Stimulated activated CD8-positive, alpha-beta memory T cell treated with anti-CD3 and anti-CD28 coated beads, Interleukin-2, amount 100 ng/mL, for 1 hour (primary cell): ENCODE measurements around the gene DCBLD2.

Experiments
- DNase-seq, 2 donors: peaks; one replicate each; pipeline ENCODE4 v3.0.0-alpha.2; 2020; ENCODE audit warnings: low read depth in 2 of 2

Gene DCBLD2

DNA sequence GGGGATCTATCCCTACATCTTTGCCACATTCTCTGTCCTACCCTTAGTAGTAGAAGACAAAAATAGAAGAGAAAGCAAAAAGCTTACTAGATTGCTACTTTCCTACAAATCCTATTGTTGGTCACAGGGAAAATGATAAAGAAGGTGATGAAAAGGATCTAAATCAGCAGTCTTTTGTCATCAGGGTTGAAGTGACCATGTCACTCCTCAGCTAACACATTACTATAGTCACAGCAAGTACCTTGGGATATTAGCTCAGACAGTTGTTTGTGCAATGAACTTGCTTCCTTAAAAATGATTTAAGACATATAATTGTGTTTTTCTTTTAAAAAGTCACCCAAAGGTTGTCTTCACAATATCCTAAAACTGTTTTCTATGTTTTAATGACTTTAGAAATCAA, 132.0 kb downstream of the DCBLD2 start:
- no peak for DNase-seq

DNA sequence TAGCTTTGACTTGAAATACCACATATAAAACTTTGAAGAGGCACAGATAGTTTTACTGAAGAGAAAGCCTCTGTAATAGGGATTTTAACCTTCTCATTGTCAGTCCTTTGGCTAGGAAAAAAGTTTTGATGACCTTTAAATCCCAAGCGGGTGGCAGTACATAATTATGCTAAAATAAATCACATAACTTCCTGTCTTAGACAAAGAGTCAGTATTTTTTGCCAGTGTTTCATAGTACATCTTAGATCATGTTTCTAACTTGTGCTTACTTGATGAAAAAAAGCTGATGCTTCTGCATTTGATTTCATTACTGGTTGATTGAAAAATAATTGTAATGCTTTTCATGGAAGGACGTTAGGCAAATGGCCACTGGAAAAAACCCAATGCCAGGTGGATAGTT, 132.5 kb downstream of the DCBLD2 start:
- no peak for DNase-seq

DNA sequence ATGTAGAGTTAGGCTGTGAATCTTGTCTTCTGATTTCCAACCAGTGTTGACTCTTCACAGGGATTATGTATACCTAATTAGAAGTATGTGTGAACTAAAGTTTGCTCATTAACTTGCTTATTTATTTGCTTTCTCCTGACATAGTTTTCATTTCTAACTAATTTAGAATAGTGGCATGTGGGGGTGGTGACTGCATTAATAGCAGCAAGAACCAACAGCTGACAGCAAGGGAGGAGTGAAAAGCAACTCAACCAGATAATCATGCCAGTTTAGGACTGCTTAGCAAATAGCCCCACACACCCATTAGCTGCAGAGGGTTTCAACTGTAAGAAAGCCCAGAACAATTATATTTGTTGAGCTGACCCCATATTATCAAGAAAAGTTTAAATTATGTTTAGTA, 134.6 kb downstream of the DCBLD2 start:
- DNase-seq = no peak

DNA sequence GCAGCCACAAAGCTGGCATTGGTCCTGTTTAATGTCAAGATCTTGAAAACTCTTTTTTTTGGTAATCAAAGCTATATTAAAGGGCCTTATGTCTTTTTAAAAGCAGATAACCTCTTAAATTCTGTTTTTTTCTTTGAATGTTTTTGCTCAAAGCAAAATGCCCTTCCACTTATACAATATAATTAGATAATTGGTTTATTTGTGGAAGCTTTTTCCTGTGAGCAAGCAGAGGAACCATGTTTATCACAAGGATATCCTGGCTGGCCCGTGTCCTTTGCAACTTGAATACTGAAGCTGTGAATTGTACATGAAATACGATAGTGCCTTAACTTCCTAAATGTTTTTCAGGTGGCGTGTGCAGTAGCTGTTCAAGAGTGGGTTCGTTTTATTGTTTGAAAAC, 135.8 kb downstream of the DCBLD2 start:
- no peak for DNase-seq

DNA sequence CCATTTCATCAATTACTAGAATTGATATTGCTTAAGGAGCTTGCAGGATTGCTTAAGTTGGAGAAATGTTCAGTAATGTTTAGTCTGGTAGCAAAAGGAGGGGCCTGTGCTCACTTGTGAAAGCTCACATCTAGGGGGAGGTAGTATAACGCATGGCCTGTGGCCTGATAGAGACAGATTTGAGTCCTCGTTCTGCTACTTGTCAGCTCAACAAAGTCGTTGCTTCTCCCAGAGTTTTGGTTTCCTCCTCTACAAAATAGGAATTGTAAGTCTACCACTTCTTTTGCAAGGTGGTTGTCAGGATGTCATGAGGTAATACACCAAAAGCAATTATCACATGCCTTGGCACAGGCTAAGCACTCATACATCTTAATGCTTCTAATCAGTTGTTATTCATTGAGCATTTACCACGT, 137.0 kb downstream of the DCBLD2 start:
- DNase-seq = no peak

DNA sequence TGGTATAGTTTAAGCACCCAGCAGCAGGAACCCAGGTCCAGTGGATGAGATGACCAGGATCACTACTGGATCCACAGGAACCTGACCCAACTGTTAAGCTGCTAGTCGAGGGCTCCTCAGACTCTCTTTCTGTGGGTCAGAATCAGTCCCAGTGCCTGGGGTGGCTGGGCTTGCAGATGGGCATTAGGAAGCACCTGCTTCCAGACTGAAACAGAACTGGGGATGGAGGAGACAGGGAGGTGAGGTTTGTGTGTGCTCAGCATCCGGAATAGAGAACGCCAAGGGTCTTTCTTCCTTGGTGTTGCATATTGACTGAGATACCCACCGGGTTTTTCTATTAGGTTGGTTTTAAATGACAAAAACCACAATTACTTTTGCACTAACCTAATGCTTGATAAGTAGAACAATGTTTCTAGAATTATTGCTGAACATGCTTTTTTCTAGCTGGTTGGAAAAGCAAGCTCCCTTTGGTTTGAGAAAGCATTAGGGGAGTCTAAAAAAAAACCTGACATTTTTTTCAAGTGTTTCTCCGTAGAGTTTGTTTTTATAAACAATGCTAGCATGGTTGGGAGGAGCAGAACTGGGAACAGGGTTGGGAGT, 137.6 kb downstream of the DCBLD2 start:
- DNase-seq = no peak

DNA sequence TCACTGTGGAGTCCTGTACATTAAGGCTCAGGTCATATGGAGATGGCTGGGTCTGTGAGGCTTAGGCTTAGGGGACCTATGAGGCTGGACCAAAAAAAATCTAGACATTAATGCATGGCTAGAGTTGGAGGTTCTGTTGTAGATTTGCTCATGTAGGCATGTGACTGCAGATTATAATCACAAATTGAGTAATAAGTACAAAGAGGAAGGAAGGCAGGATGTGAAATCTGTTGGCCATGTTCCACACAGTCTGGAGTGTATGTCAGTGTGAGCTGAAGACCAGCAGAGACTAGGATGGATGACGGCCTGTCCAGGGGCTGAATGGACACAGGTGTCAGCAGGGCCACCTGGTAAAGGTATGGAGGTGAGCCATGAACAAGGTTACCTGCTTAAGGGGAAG, 138.4 kb downstream of the DCBLD2 start, which contains the start of gene ST3GAL6:
Gene ST3GAL6, plus strand, starts transcription at position 265 of the 400 bp plus-strand sequence. CDS start 5,101 bp downstream, outside the sequence.
- no peak for DNase-seq

DNA sequence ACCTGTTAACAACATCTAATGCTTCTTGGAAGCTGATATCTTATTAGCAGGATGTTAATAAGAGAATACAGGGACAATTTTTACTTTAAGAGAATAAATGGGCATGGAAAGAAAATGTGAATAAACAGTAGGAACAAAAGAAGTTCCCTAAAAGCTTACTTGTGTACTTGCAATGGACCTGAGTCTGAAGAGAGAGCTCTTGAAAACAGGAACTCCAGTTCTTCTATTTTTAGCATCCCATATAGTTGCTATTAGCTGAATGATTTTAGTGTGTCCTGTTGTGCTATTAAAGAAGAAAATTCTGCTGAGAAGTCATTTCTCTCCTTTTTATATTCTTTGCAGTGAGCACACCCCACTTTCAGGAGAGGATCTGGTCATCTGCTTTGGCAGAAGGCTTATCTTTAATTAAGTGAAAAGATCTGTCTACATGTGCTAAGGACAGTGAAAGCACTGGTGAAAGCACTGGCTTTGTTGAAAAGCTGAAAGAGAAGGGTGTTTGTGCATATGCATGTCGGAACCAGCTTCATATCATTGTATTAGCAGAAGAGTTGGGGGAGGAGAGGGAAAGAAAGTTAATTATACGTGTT, 139.8 kb downstream of the DCBLD2 start:
- DNase-seq = no peak

DNA sequence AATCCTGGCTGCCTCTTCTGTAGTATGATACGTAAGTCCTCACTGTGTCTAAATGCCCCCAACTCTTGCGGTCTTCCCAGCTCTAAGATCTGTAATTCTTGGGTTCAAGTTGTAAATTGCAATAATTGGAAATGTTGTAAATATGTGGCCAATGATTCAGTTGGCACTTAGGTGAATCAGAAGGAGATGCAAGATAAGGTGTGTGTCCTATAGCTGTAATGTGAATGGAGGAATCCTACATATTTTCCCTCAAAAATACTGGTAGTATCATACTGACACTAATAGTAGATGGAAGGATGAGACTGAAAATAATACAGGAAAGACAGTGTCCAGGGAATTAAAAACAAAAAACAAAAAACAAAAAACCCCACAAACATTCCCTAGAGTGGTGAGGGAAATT, 141.9 kb downstream of the DCBLD2 start:
- no peak for DNase-seq

DNA sequence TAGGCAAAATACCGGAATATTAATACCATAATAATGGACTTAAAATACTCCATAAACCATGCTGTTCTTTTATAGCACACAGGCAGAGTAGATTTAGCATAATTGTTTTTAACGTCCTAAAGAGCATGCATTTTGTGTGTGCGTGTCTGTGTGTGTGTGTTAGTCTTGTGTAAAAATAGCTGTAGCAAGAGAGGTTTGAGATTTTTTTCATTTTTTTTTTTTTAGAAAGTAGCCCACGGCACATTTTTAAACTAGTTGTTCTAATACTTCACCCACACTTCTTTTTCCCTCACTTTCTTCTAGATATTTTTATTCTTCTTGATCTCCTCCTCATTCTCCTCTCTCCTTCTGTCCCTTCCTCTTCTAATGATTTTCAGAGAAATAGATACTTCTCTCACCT, 145.9 kb downstream of the DCBLD2 start:
- DNase-seq = no peak

DNA sequence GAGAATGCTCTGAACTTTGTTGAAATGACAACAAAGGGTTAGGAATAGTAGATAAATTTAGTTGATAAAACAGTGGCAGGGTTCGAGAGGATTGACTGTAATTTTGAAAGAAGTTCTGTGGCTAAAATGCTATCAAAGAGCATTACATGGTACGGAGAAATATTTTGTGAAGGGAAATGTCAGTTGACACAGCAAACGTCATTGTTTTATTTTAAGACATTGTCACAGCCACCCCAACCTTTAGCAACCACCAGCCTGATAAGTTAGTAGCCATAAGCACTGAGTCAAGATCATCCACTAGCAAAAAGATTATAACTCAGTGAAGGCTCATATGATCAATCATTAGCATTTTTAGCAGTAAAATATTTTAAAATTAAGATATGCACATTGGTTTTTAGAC, 147.0 kb downstream of the DCBLD2 start:
- DNase-seq = no peak

DNA sequence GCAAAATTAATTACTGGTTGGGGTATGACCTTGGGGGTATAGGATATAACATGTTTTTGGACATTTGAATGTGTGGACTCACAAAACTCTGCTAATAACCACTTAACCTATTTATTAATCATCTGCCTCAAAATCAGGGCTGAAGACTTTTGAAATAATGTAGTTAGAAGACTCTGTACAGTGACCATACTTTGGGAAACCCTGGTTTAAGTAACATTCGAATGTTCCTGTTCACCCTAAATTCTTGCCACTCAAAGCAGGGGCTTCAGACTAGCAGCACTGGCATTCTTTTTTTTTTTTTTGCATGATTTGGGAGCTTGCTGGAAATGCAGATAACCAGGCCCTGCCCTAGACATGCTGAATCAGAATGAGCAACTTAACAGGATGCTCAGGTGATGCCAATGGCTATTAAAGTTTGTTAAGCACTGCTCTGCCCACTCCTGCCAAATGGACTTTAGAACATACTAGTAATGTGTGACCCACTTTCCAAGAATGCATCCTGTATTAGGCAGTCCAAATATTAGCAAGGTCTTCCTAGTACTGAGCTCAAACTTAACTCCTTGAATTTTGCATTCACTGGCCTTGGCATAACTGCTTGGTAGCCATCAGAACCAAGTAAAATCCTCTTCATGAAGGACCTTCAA, 151.1 kb downstream of the DCBLD2 start:
- DNase-seq = no peak

DNA sequence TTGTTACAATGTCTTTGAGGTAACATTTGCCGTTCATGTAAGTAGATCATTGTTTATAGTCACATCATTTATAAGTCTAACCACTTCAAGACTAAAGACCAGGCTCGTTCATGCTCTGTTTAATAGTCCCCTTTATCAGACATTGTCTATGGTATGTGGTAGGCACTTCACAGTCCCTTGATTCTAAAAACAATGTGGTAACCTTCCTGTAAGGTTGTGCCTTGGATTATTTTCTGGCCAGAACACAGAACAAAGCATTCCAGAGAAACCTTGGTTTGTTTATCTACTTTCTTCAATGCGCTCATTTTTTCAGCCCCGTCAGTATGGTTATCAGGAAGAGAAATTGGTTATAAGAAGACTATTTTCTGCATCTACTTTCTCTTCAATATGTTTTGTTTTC, 154.6 kb downstream of the DCBLD2 start:
- no peak for DNase-seq

DNA sequence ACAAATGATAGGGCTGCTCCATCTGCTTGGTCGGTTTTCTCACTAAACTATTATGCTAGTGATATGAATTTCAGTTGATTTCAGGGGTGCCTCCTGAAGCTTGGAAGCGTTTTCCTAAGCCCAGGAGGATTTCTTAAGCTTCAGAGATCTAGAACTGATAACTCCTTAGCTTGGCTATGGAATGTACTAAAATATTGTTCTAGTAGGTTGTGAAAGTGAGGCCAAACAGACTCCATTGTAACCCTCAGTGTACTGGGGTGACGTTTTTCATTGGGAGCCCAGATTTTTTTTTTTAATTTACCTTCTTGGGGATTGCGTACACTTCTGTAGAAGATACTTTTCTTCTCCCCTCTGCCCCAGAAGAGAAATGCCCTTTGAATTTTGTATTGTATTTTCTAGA, 155.4 kb downstream of the DCBLD2 start:
- no peak for DNase-seq
